Breast epithelium (tissue), 4 donors: Measurements from ENCODE around the gene PIK3R6. TPM values are rescaled to one million over a fixed set of nuclear protein-coding genes. Genes with fewer than 3 reads are reported as not detected.

Experiments used
- DNase-seq, 2 donors: peaks; one replicate each; pipeline ENCODE4 v3.0.0-alpha.2; 2019; ENCODE audit warnings: low spot score in 2 of 2
- H3K27ac ChIP-seq, 2 donors: fragments of 200-600 bp; sonication (generic) in 1 of 2; one replicate each; pipeline ENCODE4 v1.5.1; 2016 to 2019; ENCODE audit warnings: mild to moderate bottlenecking in 1 of 2
- H3K27me3 ChIP-seq, 2 donors: fragments of 200-600 bp; sonication (generic) in 1 of 2; one replicate each; pipeline versions ENCODE4 v1.5.1 to v1.6.0; 2017 to 2019; ENCODE audit warnings: control low read depth in 1 of 2, mild to moderate bottlenecking in 1 of 2
- H3K36me3 ChIP-seq: fragments of 200-600 bp; one replicate; pipeline ENCODE4 v1.5.1; 2019
- H3K4me1 ChIP-seq, 2 donors: fragments of 200-600 bp; sonication (generic); one replicate each; pipeline ENCODE4 v1.5.1; 2016 to 2019; ENCODE audit warnings: control low read depth in 1 of 2
- H3K4me3 ChIP-seq, 3 donors: fragments of 200-600 bp; sonication (generic); 1 replicate in 2 of 3; 2 replicates in 1 of 3; pipeline ENCODE4 v1.5.1; 2016 to 2019; ENCODE audit warnings: mild to moderate bottlenecking in 3 of 3, moderate library complexity in 2 of 3
- H3K9me3 ChIP-seq, 2 donors: fragments of 200-600 bp; sonication (generic) in 1 of 2; one replicate each; pipeline ENCODE4 v1.5.1; 2016 to 2019; ENCODE audit warnings: control low read depth in 1 of 2
- CTCF ChIP-seq, 3 donors: fragments of 450-650 bp; IDR thresholded peaks; one replicate each; pipeline ENCODE4 v1.5.1; 2016 to 2017; ENCODE audit warnings: antibody characterized with exemption in 3 of 3, mild to moderate bottlenecking in 3 of 3, moderate library complexity in 3 of 3
- POLR2A ChIP-seq: fragments of 450-650 bp; IDR thresholded peaks from one replicate; pipeline ENCODE4 v1.6.1; 2016; ENCODE audit warnings: antibody characterized with exemption, mild to moderate bottlenecking, moderate library complexity
- POLR2AphosphoS5 ChIP-seq, 3 donors: sonication (generic); formaldehyde crosslinking; IDR thresholded peaks; one replicate each; pipeline ENCODE4 v1.6.1; 2017; ENCODE audit warnings: antibody characterized with exemption in 3 of 3
- intact Hi-C: fragments of 100-400 bp; cut with DNase I; formaldehyde crosslinking; loops from one replicate; pipeline ENCODE4 v1.15.1; 2023; ENCODE audit warnings: low total_unique reads
- total RNA-seq, 3 donors: library from RNA; depleted of rRNA; stranded (reverse); fragments of >200 nt; gene quantifications; one replicate each; pipeline ENCODE4 v1.1.0, GENCODE V29; 2016

Gene PIK3R6
- total RNA-seq, 3 donors from 2014 or later, result under 0.01 to 2.9 (median 2.5) TPM

DNA sequence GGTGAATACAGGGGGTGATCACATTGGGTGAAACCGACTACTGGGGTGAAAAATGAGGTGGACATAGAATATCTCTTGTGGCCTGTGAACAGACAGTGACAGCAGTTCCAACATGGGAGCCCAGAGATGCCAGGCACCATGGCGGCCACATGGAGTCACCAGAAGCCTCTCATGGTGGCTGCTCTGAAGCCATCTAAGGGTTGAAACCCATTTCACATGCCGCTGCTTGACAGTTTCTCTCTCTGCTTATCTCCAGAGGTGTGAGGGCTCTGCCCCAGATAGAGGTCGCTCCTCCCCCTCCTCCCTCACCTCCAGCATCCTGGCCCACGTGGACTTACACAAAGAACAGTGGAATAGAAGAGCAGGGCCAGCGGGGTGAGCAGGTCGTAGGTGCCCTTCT is 37.9 kb upstream of the PIK3R6 start:
- Histone ChIP-seq H3K27ac (no peak overlapping the region), H3K4me3 (no peak overlapping the region), H3K4me1 (no peaks in the 10 kb centered on the region), H3K9me3 (no peaks in the 10 kb centered on the region), H3K36me3 (no peaks in the 10 kb centered on the region), H3K27me3 (no peaks in the 10 kb centered on the region)
- DNase-seq, result no peak
- intact Hi-C loops, result no loop called here
- TF ChIP-seq POLR2AphosphoS5 (IDR thresholded peaks at IDR 0.05), result no peak
- no peak for TF ChIP-seq CTCF (IDR thresholded peaks at IDR 0.05)
- no peak for TF ChIP-seq POLR2A

DNA sequence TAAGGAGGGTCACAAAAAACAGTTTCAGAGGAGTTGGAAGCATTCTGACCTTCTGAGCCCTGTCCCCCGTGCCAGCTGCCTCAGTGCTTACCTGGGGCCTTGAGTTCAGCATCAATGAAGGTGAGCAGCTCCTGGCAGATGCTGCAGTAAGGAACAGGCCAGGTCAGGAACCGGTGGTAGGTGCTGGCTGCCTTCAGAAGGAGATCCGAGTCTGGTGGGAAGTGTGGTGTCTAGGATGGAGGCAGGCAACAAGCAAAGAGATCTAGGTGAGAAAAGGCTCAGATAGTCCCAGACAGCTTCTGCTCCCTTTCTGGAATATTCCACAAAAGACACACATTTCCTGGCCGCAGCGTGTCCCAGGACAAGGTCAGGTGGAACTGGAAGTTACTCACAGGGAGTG is 37.2 kb upstream of the PIK3R6 start:
- H3K27ac ChIP-seq, result no peak overlapping the region
- H3K4me1 ChIP-seq, result no peaks in the 10 kb centered on the region
- no peaks in the 10 kb centered on the region for H3K9me3 ChIP-seq
- no peaks in the 10 kb centered on the region for H3K36me3 ChIP-seq
- no peak for DNase-seq
- no peak overlapping the region for H3K4me3 ChIP-seq
- no peaks in the 10 kb centered on the region for H3K27me3 ChIP-seq
- intact Hi-C loops, result no loop called here
- TF ChIP-seq POLR2A (no peak), POLR2AphosphoS5 (IDR thresholded peaks at IDR 0.05) (no peak), CTCF (IDR thresholded peaks at IDR 0.05) (no peak)

DNA sequence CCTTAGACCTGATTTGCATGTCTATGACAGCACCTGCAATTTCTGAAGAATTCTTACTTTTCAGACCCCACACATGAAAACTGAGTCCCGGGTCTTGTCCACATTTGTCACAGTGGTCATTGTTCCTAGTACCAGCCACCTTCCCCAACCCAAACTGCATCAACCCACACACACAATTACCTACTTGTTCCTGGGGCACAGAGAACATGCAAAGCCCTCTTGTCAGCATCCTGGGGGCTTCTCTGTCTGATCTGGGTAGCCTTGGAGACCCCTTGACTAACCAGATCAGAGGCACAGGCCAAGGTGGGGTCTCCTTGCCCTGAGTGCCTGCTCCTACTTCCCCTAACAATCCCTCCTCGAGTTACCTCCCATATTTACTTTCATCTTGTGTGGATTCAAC is 36.7 kb upstream of the PIK3R6 start:
- Histone ChIP-seq H3K4me3 (no peak overlapping the region), H3K36me3 (no peaks in the 10 kb centered on the region), H3K9me3 (no peaks in the 10 kb centered on the region), H3K27ac (no peak overlapping the region), H3K4me1 (no peaks in the 10 kb centered on the region), H3K27me3 (no peaks in the 10 kb centered on the region)
- DNase-seq, result no peak
- TF ChIP-seq POLR2A, result no peak
- no peak for TF ChIP-seq CTCF (IDR thresholded peaks at IDR 0.05)
- TF ChIP-seq POLR2AphosphoS5 (IDR thresholded peaks at IDR 0.05), result no peak
- intact Hi-C loops, result no loop called here

DNA sequence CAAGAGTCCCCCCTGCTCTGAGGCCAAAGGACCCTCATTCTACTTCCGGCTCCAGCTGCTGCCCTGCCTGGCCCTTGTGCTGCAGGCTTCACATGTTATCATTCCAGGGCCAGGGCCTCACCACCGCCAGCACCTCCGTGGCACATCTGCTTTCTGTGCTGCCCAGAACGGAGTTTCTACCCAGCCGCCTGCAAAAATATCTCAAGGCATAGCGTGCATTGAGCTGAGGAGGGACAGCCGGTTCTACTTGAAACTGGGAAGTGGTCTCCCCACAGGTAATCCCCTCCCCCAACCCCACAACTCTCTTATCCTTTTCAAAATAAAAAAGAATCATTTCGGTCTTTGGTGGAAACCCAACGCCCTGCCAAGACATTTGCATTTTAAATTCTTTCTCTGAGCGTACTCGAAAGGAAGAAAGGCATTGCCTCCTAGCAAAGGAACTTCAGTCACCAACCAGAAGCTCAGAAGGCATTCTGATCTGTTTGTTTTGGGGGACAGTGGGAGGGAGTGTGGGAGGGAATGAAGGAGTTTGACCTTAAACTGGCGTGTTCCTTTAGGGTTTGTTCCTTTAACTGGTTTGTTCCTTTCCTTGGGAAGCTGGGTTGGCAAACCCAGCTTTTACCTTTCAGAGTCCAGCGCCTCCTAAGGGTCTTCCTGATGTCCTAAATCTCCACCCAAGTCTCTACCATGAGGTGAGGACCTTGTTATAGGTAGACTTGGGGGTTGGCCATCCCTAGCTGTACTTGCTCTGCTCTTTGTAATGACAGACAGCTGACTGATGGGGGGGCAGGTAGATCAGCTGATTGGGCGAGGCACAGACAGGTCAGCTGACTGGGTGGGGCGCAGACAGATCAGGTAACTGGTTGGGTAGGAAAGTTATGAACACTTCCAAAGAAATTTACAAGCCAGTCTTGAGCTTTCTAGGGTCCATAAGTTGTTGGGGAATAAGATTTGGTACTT is 33.4 kb upstream of the PIK3R6 start:
- DNase-seq, result no peak
- TF ChIP-seq POLR2AphosphoS5 (IDR thresholded peaks at IDR 0.05) (no peak), POLR2A (no peak), CTCF (IDR thresholded peaks at IDR 0.05) (no peak)
- Histone ChIP-seq H3K27me3 (no peaks in the 10 kb centered on the region), H3K27ac (no peak overlapping the region), H3K36me3 (no peaks in the 10 kb centered on the region), H3K4me1 (no peaks in the 10 kb centered on the region), H3K9me3 (no peaks in the 10 kb centered on the region), H3K4me3 (no peak overlapping the region)
- intact Hi-C loops, result no loop called here

- Histone ChIP-seq H3K4me1 (no peaks in the 10 kb centered on the region), H3K27me3 (no peaks in the 10 kb centered on the region), H3K4me3 (no peak overlapping the region), H3K36me3 (no peaks in the 10 kb centered on the region), H3K27ac (no peak overlapping the region), H3K9me3 (no peaks in the 10 kb centered on the region)
- no peak for DNase-seq
- intact Hi-C loops, result no loop called here
- no peak for TF ChIP-seq CTCF (IDR thresholded peaks at IDR 0.05)
- no peak for TF ChIP-seq POLR2AphosphoS5 (IDR thresholded peaks at IDR 0.05)
- no peak for TF ChIP-seq POLR2A
Observed at GRCh38 chr17:8900207-8900606, 32.7 kb upstream of the PIK3R6 start.
